ENCODE results near the gene TBC1D20. TPM values are rescaled to one million over a fixed set of nuclear protein-coding genes. Genes with fewer than 3 reads are reported as not detected.

TBC1D20 gene
- total RNA-seq, 3 donors from 2014 or later (not counting 1 experiment from before 2014, with no cell fraction given), result 32.5 to 47.6 (median 44.2) TPM

- Mint-ChIP-seq H3K9me3 (no peaks in the 10 kb centered on the region), H3K4me1 (peaks cover 6 to 13% of the 10 kb centered on the region in 2 donors), H3K27ac (no peak overlapping the region), H3K4me3 (no peak overlapping the region), H3K36me3 (no peaks in the 10 kb centered on the region), H3K27me3 (ENCODE audit: low read depth in 2 of 2) (no peaks in the 10 kb centered on the region)
- H3K36me3 ChIP-seq (ENCODE audit: control insufficient read depth, insufficient read depth, low read length), result peaks cover 62% of the 10 kb centered on the region
- DNase-seq, result no peak
- TF ChIP-seq CTCF (IDR thresholded peaks at IDR 0.05), result no peak
- intact Hi-C loops (cut with micrococcal nuclease), result no loop called here
- no peak for ATAC-seq
- H3K4me3 ChIP-seq (ENCODE audit: low read length), result no peak overlapping the region
- no peak overlapping the region for H3K27ac ChIP-seq (ENCODE audit: low read length)
- no peaks in the 10 kb centered on the region for H3K4me1 ChIP-seq (ENCODE audit: control insufficient read depth, insufficient read depth, low read length)
- H3K9me3 ChIP-seq (ENCODE audit: control insufficient read depth, insufficient read depth, low read length), result no peaks in the 10 kb centered on the region
- WGBS (ENCODE audit: insufficient coverage), result 100% methylated on average over 1 of the region's 2 CpGs
- H3K27me3 ChIP-seq (ENCODE audit: control insufficient read depth, insufficient read depth, low read length), result no peaks in the 10 kb centered on the region
These were observed 35.8 kb downstream of the TBC1D20 start for GRCh38 chr20:426566-426965.

GRCh38 chr20:421685-422250, 40.6 kb downstream of the TBC1D20 start:
- H3K27ac ChIP-seq (ENCODE audit: low read length), result no peak overlapping the region
- 97% methylated on average over 8 of the region's 8 CpGs for WGBS (ENCODE audit: insufficient coverage)
- peaks cover 45% of the 10 kb centered on the region for H3K36me3 ChIP-seq (ENCODE audit: control insufficient read depth, insufficient read depth, low read length)
- TF ChIP-seq CTCF (IDR thresholded peaks at IDR 0.05), result no peak
- no peaks in the 10 kb centered on the region for H3K9me3 ChIP-seq (ENCODE audit: control insufficient read depth, insufficient read depth, low read length)
- no peaks in the 10 kb centered on the region for H3K36me3 Mint-ChIP-seq
- H3K4me1 Mint-ChIP-seq, result peaks cover 11 to 19% of the 10 kb centered on the region in 2 donors
- no peaks in the 10 kb centered on the region for H3K27me3 ChIP-seq (ENCODE audit: control insufficient read depth, insufficient read depth, low read length)
- no peak overlapping the region for H3K4me3 Mint-ChIP-seq
- H3K4me3 ChIP-seq (ENCODE audit: low read length), result no peak overlapping the region
- DNase-seq, result no peak
- no peaks in the 10 kb centered on the region for H3K4me1 ChIP-seq (ENCODE audit: control insufficient read depth, insufficient read depth, low read length)
- H3K27me3 Mint-ChIP-seq (ENCODE audit: low read depth in 2 of 2), result no peaks in the 10 kb centered on the region
- no peaks in the 10 kb centered on the region for H3K9me3 Mint-ChIP-seq
- intact Hi-C loops (cut with micrococcal nuclease), result no loop called here
- ATAC-seq, result no peak
- H3K27ac Mint-ChIP-seq, result peak overlapping the region; percentile 9 to 50

GRCh38 chr20:420721-421574, 41.4 kb downstream of the TBC1D20 start:
- Mint-ChIP-seq H3K9me3 (no peaks in the 10 kb centered on the region), H3K4me3 (no peak overlapping the region), H3K27ac (peak overlapping the region; percentile 9 to 50), H3K4me1 (peaks cover 10 to 24% of the 10 kb centered on the region in 2 donors), H3K27me3 (ENCODE audit: low read depth in 2 of 2) (no peaks in the 10 kb centered on the region), H3K36me3 (no peaks in the 10 kb centered on the region)
- 92% methylated on average over 48 of the region's 49 CpGs for WGBS (ENCODE audit: insufficient coverage)
- TF ChIP-seq CTCF (IDR thresholded peaks at IDR 0.05), result no peak
- peaks cover 47% of the 10 kb centered on the region for H3K36me3 ChIP-seq (ENCODE audit: control insufficient read depth, insufficient read depth, low read length)
- no peaks in the 10 kb centered on the region for H3K27me3 ChIP-seq (ENCODE audit: control insufficient read depth, insufficient read depth, low read length)
- no peaks in the 10 kb centered on the region for H3K4me1 ChIP-seq (ENCODE audit: control insufficient read depth, insufficient read depth, low read length)
- H3K9me3 ChIP-seq (ENCODE audit: control insufficient read depth, insufficient read depth, low read length), result no peaks in the 10 kb centered on the region
- ATAC-seq (no peak), DNase-seq (no peak)
- intact Hi-C loops (cut with micrococcal nuclease), result no loop called here
- no peak overlapping the region for H3K27ac ChIP-seq (ENCODE audit: low read length)
- no peak overlapping the region for H3K4me3 ChIP-seq (ENCODE audit: low read length)

Measured in natural killer cell (primary cell).